Neural cell (in vitro differentiated cells): ENCODE measurements around the gene PACS1.
A peak's percentile ranks its signal among the peaks of the same experiment; 100 is the strongest.

Experiments
- EP300 ChIP-seq: fragments of 450-650 bp; conservative IDR thresholded peaks from 2 replicates; pipeline ENCODE4 v1.6.1; 2014; ENCODE audit warnings: antibody characterized with exemption, mild to moderate bottlenecking, moderate library complexity; ENCODE audit not compliant: poor library complexity, severe bottlenecking
- POLR2AphosphoS5 ChIP-seq: IDR thresholded peaks from 2 replicates; pipeline ENCODE4 v1.6.1; 2012
- RAD21 ChIP-seq: fragments of 450-650 bp; conservative IDR thresholded peaks from 2 replicates; pipeline ENCODE4 v1.6.1; 2014; ENCODE audit warnings: antibody characterized with exemption, mild to moderate bottlenecking, moderate library complexity
- TF ChIP-seq, protein P1 (sequence below): fragments of 450-650 bp; IDR thresholded peaks from 2 replicates; pipeline ENCODE4 v1.5.1; 2014; ENCODE audit warnings: antibody characterized with exemption, mild to moderate bottlenecking, moderate library complexity; ENCODE audit not compliant: poor library complexity, severe bottlenecking
- TF ChIP-seq, protein P2 (sequence below): IDR thresholded peaks from 2 replicates; pipeline ENCODE4 v1.6.1; 2012; ENCODE audit warnings: borderline replicate concordance

DNA sequence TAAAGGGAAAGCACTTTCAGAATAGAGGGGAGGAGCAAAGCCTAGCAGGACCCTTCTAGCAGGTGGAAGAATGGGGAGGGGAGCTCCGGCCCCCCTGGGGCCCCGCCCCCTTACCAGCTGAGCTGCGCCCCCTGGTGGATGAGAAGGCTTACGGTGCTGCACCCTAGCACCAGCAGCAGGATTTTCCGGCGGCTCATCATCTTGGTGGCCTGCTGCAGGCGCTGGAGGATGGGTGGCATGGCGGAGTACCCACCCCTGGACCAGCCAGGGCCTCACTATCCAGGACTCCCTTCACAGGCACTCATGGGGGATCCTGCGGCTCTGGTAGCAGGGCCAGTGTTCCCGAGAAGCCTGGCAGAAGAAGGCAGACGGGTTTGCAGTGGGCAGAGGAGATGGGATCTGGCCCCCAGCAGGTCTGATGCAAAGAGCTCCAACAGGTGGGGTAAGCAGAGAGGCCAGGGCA lies 24.9 kb upstream of the PACS1 start:
- TF ChIP-seq, protein P1, sequence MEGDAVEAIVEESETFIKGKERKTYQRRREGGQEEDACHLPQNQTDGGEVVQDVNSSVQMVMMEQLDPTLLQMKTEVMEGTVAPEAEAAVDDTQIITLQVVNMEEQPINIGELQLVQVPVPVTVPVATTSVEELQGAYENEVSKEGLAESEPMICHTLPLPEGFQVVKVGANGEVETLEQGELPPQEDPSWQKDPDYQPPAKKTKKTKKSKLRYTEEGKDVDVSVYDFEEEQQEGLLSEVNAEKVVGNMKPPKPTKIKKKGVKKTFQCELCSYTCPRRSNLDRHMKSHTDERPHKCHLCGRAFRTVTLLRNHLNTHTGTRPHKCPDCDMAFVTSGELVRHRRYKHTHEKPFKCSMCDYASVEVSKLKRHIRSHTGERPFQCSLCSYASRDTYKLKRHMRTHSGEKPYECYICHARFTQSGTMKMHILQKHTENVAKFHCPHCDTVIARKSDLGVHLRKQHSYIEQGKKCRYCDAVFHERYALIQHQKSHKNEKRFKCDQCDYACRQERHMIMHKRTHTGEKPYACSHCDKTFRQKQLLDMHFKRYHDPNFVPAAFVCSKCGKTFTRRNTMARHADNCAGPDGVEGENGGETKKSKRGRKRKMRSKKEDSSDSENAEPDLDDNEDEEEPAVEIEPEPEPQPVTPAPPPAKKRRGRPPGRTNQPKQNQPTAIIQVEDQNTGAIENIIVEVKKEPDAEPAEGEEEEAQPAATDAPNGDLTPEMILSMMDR = peak; percentile 79
- TF ChIP-seq RAD21 = peak; percentile 57
- no peak for TF ChIP-seq EP300
- no peak for TF ChIP-seq POLR2AphosphoS5
- TF ChIP-seq, protein P2, sequence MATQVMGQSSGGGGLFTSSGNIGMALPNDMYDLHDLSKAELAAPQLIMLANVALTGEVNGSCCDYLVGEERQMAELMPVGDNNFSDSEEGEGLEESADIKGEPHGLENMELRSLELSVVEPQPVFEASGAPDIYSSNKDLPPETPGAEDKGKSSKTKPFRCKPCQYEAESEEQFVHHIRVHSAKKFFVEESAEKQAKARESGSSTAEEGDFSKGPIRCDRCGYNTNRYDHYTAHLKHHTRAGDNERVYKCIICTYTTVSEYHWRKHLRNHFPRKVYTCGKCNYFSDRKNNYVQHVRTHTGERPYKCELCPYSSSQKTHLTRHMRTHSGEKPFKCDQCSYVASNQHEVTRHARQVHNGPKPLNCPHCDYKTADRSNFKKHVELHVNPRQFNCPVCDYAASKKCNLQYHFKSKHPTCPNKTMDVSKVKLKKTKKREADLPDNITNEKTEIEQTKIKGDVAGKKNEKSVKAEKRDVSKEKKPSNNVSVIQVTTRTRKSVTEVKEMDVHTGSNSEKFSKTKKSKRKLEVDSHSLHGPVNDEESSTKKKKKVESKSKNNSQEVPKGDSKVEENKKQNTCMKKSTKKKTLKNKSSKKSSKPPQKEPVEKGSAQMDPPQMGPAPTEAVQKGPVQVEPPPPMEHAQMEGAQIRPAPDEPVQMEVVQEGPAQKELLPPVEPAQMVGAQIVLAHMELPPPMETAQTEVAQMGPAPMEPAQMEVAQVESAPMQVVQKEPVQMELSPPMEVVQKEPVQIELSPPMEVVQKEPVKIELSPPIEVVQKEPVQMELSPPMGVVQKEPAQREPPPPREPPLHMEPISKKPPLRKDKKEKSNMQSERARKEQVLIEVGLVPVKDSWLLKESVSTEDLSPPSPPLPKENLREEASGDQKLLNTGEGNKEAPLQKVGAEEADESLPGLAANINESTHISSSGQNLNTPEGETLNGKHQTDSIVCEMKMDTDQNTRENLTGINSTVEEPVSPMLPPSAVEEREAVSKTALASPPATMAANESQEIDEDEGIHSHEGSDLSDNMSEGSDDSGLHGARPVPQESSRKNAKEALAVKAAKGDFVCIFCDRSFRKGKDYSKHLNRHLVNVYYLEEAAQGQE = no peak
